Ovary (tissue), 10 donors: ENCODE data around the gene BCS1L. TPM values are rescaled to one million over a fixed set of nuclear protein-coding genes. Genes with fewer than 3 reads are reported as not detected.

ENCODE experiments used
- DNase-seq, 5 donors: peaks; one replicate each; pipeline ENCODE4 v3.0.0-alpha.2; 2019 to 2020
- H3K27ac ChIP-seq, 2 donors: fragments of 200-600 bp; one replicate each; pipeline versions ENCODE4 v1.5.1 to v1.8.0; 2019 to 2022
- H3K27me3 ChIP-seq: fragments of 200-600 bp; one replicate; pipeline ENCODE4 v1.8.0; 2022
- H3K36me3 ChIP-seq: fragments of 200-600 bp; sonication (generic); one replicate; pipeline ENCODE4 v1.5.1; 2019
- H3K4me1 ChIP-seq: one replicate; pipeline ENCODE4 v1.8.1; 2013; ENCODE audit warnings: mild to moderate bottlenecking, moderate library complexity; ENCODE audit not compliant: insufficient read depth
- H3K4me3 ChIP-seq: fragments of 200-600 bp; sonication (generic); one replicate; pipeline ENCODE4 v1.5.1; 2017
- H3K9me3 ChIP-seq, 2 donors: fragments of 200-600 bp in 1 of 2; sonication (generic) in 1 of 2; one replicate each; pipeline versions ENCODE4 v1.5.1 to v1.8.1; 2013 to 2019; ENCODE audit warnings: mild to moderate bottlenecking in 1 of 2, moderate library complexity in 1 of 2
- CTCF ChIP-seq, 3 donors: fragments of 450-650 bp in 2 of 3; fragments of 200-600 bp in 1 of 3; IDR thresholded peaks; one replicate each; pipeline versions ENCODE4 v1.5.1 to v1.8.0; 2016 to 2022; ENCODE audit warnings: antibody characterized with exemption in 3 of 3, mild to moderate bottlenecking in 1 of 3
- EP300 ChIP-seq: sonication (generic); formaldehyde crosslinking; IDR thresholded peaks from one replicate; pipeline ENCODE4 v1.6.1; 2017; ENCODE audit warnings: antibody characterized with exemption
- POLR2A ChIP-seq: fragments of 450-650 bp; IDR thresholded peaks from one replicate; pipeline ENCODE4 v1.6.1; 2017; ENCODE audit warnings: antibody characterized with exemption, mild to moderate bottlenecking, moderate library complexity
- WGBS, 3 donors: extraction: QIAGEN DNeasy Blood & Tissue Kit in 1 of 3; methylation state at CpG; one replicate each; pipeline versions ENCODE4 v1.1.5 to v1.1.7; 2013 to 2017; 5-methylcytosine and 5-hydroxymethylcytosine counted together
- intact Hi-C, 4 donors: fragments of 100-400 bp; cut with DNase I; formaldehyde crosslinking; loops; one replicate each; pipeline versions ENCODE4 v1.11.0 to v1.15.1; 2022 to 2023
- long read RNA-seq, 3 donors: library from polyadenylated mRNA in 2 of 3; unstranded in 2 of 3; transcript quantifications; one replicate each; pipeline ENCODE4 v2.0.0 and lab custom pipeline, GENCODE V29; 2021 to 2026
- polyA plus RNA-seq, 2 donors: library from polyadenylated mRNA; stranded (reverse); fragments of 200-250 nt in 1 of 2; fragments of 350-450 nt in 1 of 2; fragmentation: Illumina TruSeq in 1 of 2; extraction: RNeasy Lipid Tissue Mini Kit (QIAGEN cat#74804) in 1 of 2; gene quantifications; one replicate each; pipeline ENCODE4 v1.2.3, GENCODE V29; 2013 to 2014
- total RNA-seq, 7 donors: library from RNA; depleted of rRNA in 2 of 7; stranded (reverse); fragments of >200 nt in 2 of 7; fragmentation: NEBNext Ultra II Directional in 3 of 7; extraction: Animal tissue kit (Norgen Biotek cat#: 25700) in 3 of 7; gene quantifications; one replicate each; pipeline versions ENCODE4 v1.1.0 to v1.2.4, GENCODE V29; 2016 to 2023
- donor health status: DM: no; HTN: no; CAD: no; lungs with moderate emphysema.
- donor health status: DM: no; HTN: no; CAD: no.
- donor health status: Bipolar disorder and iron deficiency.
- donor health status: DM: yes; HTN: yes; CAD: no.
- donor health status: DM: no; HTN: no; CAD: no.
- donor health status: DM: yes; HTN: yes; CAD: no.

BCS1L gene
- 10 to 100 TPM; 14.7 to 45.2 (median 35.0) TPM for total RNA-seq
- 10 to 100 TPM; 31.5 to 34.4 TPM for polyA plus RNA-seq
- long read RNA-seq, donor 1, transcript BCS1L-205 (8 exons, 1,430 nt): minor isoform, 6 of 133 reads
- long read RNA-seq, donor 1, transcript BCS1L-201 (8 exons, 1,454 nt): major isoform, 42 of 133 reads
- long read RNA-seq, donor 1, partial matches to known transcripts: 25 of 133 reads
- long read RNA-seq, donor 1, other reads (novel, unspliced or antisense): 51 of 133 reads
- long read RNA-seq, donor 2, transcript BCS1L-201 (8 exons, 1,454 nt): major isoform, 8 of 79 reads
- long read RNA-seq, donor 2, partial matches to known transcripts: 69 of 79 reads
- long read RNA-seq, donor 2, other reads (novel, unspliced or antisense): 0 of 79 reads
- long read RNA-seq, donor 3, transcript BCS1L-201 (8 exons, 1,454 nt): major isoform, 17 of 46 reads
- long read RNA-seq, donor 3, partial matches to known transcripts: 17 of 46 reads
- long read RNA-seq, donor 3, other reads (novel, unspliced or antisense): 5 of 46 reads

- H3K9me3 ChIP-seq: no peaks in the 10 kb centered on the region
- H3K4me1 ChIP-seq: peaks cover 7% of the 10 kb centered on the region
- peak within 1 kb of the TSS; percentile 97 for H3K4me3 ChIP-seq
- peak; percentile 82 to 91 (median 83) for DNase-seq
- intact Hi-C loops: loop anchor here in 1 of 4 donors (10.0 kb wide), 2 partner anchors 255 to 385 kb away; partner anchors contain the start of genes AAMP and PNKD
- no peak within 1 kb of the TSS for H3K27ac ChIP-seq
- no peak for TF ChIP-seq CTCF (IDR thresholded peaks at IDR 0.05)
- no peak for TF ChIP-seq EP300
- TF ChIP-seq POLR2A: no peak
- H3K36me3 ChIP-seq: no peaks in the 10 kb centered on the region
- H3K27me3 ChIP-seq: no peaks in the 10 kb centered on the region
- 0 to 1% (median 1%) methylated on average over 49 of the region's 49 CpGs for WGBS, 3 donors
Observed at GRCh38 chr2:218659258-218659987, at the start of gene BCS1L, which contains the start of gene ZNF142. TSS of gene BCS1L (plus strand) at chr2:218659683. CDS start at chr2:218660988, 1,305 bp downstream. TSS of gene ZNF142 (minus strand) at chr2:218659623. CDS start at chr2:218656429, 3,194 bp downstream.

GRCh38 chr2:218615868-218616315, 43.6 kb upstream of the BCS1L start:
- DNase-seq: no peak
- no peak for TF ChIP-seq EP300
- TF ChIP-seq CTCF (IDR thresholded peaks at IDR 0.05): no peak
- TF ChIP-seq POLR2A: no peak
- H3K4me3 ChIP-seq: no peak overlapping the region
- H3K27me3 ChIP-seq: no peaks in the 10 kb centered on the region
- H3K27ac ChIP-seq: no peak overlapping the region
- intact Hi-C loops: no loop called here
- H3K36me3 ChIP-seq: no peaks in the 10 kb centered on the region
- 78 to 82% (median 82%) methylated on average over 6 of the region's 6 CpGs for WGBS, 3 donors
- H3K9me3 ChIP-seq: no peaks in the 10 kb centered on the region
- no peaks in the 10 kb centered on the region for H3K4me1 ChIP-seq

- Histone ChIP-seq H3K27me3 (no peaks in the 10 kb centered on the region), H3K4me1 (no peaks in the 10 kb centered on the region), H3K27ac (no peak overlapping the region), H3K36me3 (no peaks in the 10 kb centered on the region), H3K4me3 (no peak overlapping the region), H3K9me3 (no peaks in the 10 kb centered on the region)
- TF ChIP-seq POLR2A: no peak
- TF ChIP-seq EP300: no peak
- TF ChIP-seq CTCF (IDR thresholded peaks at IDR 0.05): no peak
- 87 to 91% (median 87%) methylated on average over 9 of the region's 9 CpGs for WGBS, 3 donors
- intact Hi-C loops: no loop called here
- DNase-seq: no peak
Observed at GRCh38 chr2:218618102-218618860, 41.2 kb upstream of the BCS1L start.

GRCh38 chr2:218621007-218621406, 38.5 kb upstream of the BCS1L start:
- no peaks in the 10 kb centered on the region for H3K9me3 ChIP-seq
- no peak overlapping the region for H3K4me3 ChIP-seq
- no peak for DNase-seq
- no peaks in the 10 kb centered on the region for H3K27me3 ChIP-seq
- WGBS, 3 donors: 78 to 81% (median 80%) methylated on average over 7 of the region's 7 CpGs
- H3K36me3 ChIP-seq: no peaks in the 10 kb centered on the region
- no peak for TF ChIP-seq EP300
- TF ChIP-seq CTCF (IDR thresholded peaks at IDR 0.05): no peak
- TF ChIP-seq POLR2A: no peak
- no peaks in the 10 kb centered on the region for H3K4me1 ChIP-seq
- H3K27ac ChIP-seq: no peak overlapping the region
- intact Hi-C loops: no loop called here
